Gastroesophageal sphincter (tissue), 4 donors: Measurements from ENCODE around the gene RASSF7. TPM values are rescaled to one million over a fixed set of nuclear protein-coding genes. Genes with fewer than 3 reads are reported as not detected.

Source experiments
- ATAC-seq: fragments of 150-250 bp; one replicate; pipeline ENCODE4 v1.9.1; 2016; ENCODE audit warnings: mild to moderate bottlenecking, moderate library complexity
- H3K27ac ChIP-seq, 4 donors: fragments of 200-600 bp; sonication (generic) in 3 of 4; 1 replicate in 3 of 4; 2 replicates in 1 of 4; pipeline ENCODE4 v1.5.1; 2016 to 2019
- H3K27me3 ChIP-seq: fragments of 200-600 bp; sonication (generic); one replicate; pipeline ENCODE4 v1.5.1; 2019
- H3K36me3 ChIP-seq, 2 donors: fragments of 200-600 bp; sonication (generic); one replicate each; pipeline ENCODE4 v1.5.1; 2019; ENCODE audit warnings: control low read depth in 1 of 2
- H3K4me1 ChIP-seq, 3 donors: fragments of 200-600 bp; sonication (generic); 1 replicate in 2 of 3; 2 replicates in 1 of 3; pipeline ENCODE4 v1.5.1; 2016 to 2019; ENCODE audit warnings: control low read depth in 2 of 3
- H3K4me3 ChIP-seq, 2 donors: fragments of 200-600 bp; sonication (generic); one replicate each; pipeline ENCODE4 v1.5.1; 2019; ENCODE audit warnings: mild to moderate bottlenecking in 1 of 2, moderate library complexity in 1 of 2
- H3K9me3 ChIP-seq, 3 donors: fragments of 200-600 bp; sonication (generic); one replicate each; pipeline ENCODE4 v1.5.1; 2017 to 2019; ENCODE audit warnings: control low read depth in 2 of 3
- CTCF ChIP-seq, 4 experiments: fragments of 200-600 bp in 2 of 4; fragments of 450-650 bp in 2 of 4; sonication (generic) in 1 of 4; IDR thresholded peaks; one replicate each; pipeline ENCODE4 v1.5.1; 2017 to 2019; ENCODE audit warnings: antibody characterized with exemption in 4 of 4, mild to moderate bottlenecking in 2 of 4, moderate library complexity in 2 of 4
- EP300 ChIP-seq: sonication (generic); formaldehyde crosslinking; IDR thresholded peaks from one replicate; pipeline ENCODE4 v1.6.1; 2017; ENCODE audit warnings: antibody characterized with exemption, mild to moderate bottlenecking
- POLR2A ChIP-seq, 2 donors: fragments of 450-650 bp; IDR thresholded peaks; one replicate each; pipeline ENCODE4 v1.6.1; 2017; ENCODE audit warnings: antibody characterized with exemption in 2 of 2, mild to moderate bottlenecking in 2 of 2, moderate library complexity in 1 of 2
- POLR2AphosphoS5 ChIP-seq: sonication (generic); formaldehyde crosslinking; IDR thresholded peaks from one replicate; pipeline ENCODE4 v1.6.1; 2017; ENCODE audit warnings: antibody characterized with exemption
- WGBS, 2 donors: methylation state at CpG; one replicate each; pipeline ENCODE4 v1.1.5; 2018; ENCODE audit warnings: low coverage in 1 of 2; 5-methylcytosine and 5-hydroxymethylcytosine counted together
- total RNA-seq, 4 donors: library from RNA; depleted of rRNA; stranded (reverse); fragments of >200 nt; gene quantifications; one replicate each; pipeline ENCODE4 v1.1.0, GENCODE V29; 2016

RASSF7 gene
- total RNA-seq, 4 donors from 2014 or later = 3.4 to 12.5 (median 8.6) TPM

- H3K4me1 ChIP-seq = peaks cover 0 to 38% (median 14%) of the 10 kb centered on the region in 3 donors
- no peaks in the 10 kb centered on the region for H3K36me3 ChIP-seq
- no peaks in the 10 kb centered on the region for H3K9me3 ChIP-seq
- ATAC-seq = no peak
- H3K27me3 ChIP-seq = peaks cover 51% of the 10 kb centered on the region
- WGBS, 2 donors = 81 to 84% methylated on average over 4 to 8 of the region's 18 CpGs
- peak overlapping the region; percentile 45 to 83 for H3K4me3 ChIP-seq
- TF ChIP-seq CTCF (IDR thresholded peaks at IDR 0.05) = no peak
- TF ChIP-seq EP300 = no peak
- TF ChIP-seq POLR2A (IDR thresholded peaks at IDR 0.05) = no peak
- peak overlapping the region in 2 of 4 donors; percentile 15 to 68 for H3K27ac ChIP-seq
These were observed 962 bp upstream of the RASSF7 start for GRCh38 chr11:559712-560304.

GRCh38 chr11:561148-562003 is 606 bp downstream of the RASSF7 start:
- peak; percentile 3 for ATAC-seq
- peaks cover 0 to 23% (median 5%) of the 10 kb centered on the region in 3 donors for H3K4me1 ChIP-seq
- H3K9me3 ChIP-seq = no peaks in the 10 kb centered on the region
- H3K36me3 ChIP-seq = no peaks in the 10 kb centered on the region
- TF ChIP-seq POLR2AphosphoS5 = no peak
- TF ChIP-seq POLR2A (IDR thresholded peaks at IDR 0.05) = no peak
- no peak for TF ChIP-seq EP300
- TF ChIP-seq CTCF (IDR thresholded peaks at IDR 0.05) = no peak
- peaks cover 35% of the 10 kb centered on the region for H3K27me3 ChIP-seq
- peak overlapping the region in 3 of 4 donors; percentile 1 to 64 (median 54) for H3K27ac ChIP-seq
- H3K4me3 ChIP-seq = peak overlapping the region; percentile 45 to 83
- 0% methylated on average over 12 of the region's 67 CpGs; no CpG with 5 or more reads in 1 of the 2 donors for WGBS, 2 donors

- Histone ChIP-seq H3K4me3 (no peak overlapping the region), H3K27me3 (peaks cover 27% of the 10 kb centered on the region), H3K36me3 (no peaks in the 10 kb centered on the region), H3K27ac (no peak overlapping the region), H3K4me1 (peaks cover 0 to 28% (median 5%) of the 10 kb centered on the region in 3 donors), H3K9me3 (no peaks in the 10 kb centered on the region)
- TF ChIP-seq POLR2AphosphoS5 = no peak
- TF ChIP-seq POLR2A (IDR thresholded peaks at IDR 0.05) = no peak
- no peak for TF ChIP-seq CTCF (IDR thresholded peaks at IDR 0.05)
- no peak for ATAC-seq
- WGBS, 2 donors = no CpG with 5 or more reads among the region's 29 CpGs
These were observed 1.4 kb downstream of the RASSF7 start for GRCh38 chr11:562046-562645.

- peaks cover 17% of the 10 kb centered on the region for H3K27me3 ChIP-seq
- no peaks in the 10 kb centered on the region for H3K9me3 ChIP-seq
- peaks cover 0 to 37% (median 10%) of the 10 kb centered on the region in 3 donors for H3K4me1 ChIP-seq
- no peak for ATAC-seq
- no CpG with 5 or more reads among the region's 18 CpGs for WGBS, 2 donors
- no peak overlapping the region for H3K27ac ChIP-seq
- no peak overlapping the region for H3K4me3 ChIP-seq
- H3K36me3 ChIP-seq = no peaks in the 10 kb centered on the region
- TF ChIP-seq EP300 = no peak
- TF ChIP-seq POLR2AphosphoS5 = no peak
- TF ChIP-seq POLR2A (IDR thresholded peaks at IDR 0.05) = no peak
- no peak for TF ChIP-seq CTCF (IDR thresholded peaks at IDR 0.05)
These were observed 2.5 kb downstream of the RASSF7 start for GRCh38 chr11:563066-563811.
